ENCODE data around the gene SERGEF. TPM values are rescaled to one million over a fixed set of nuclear protein-coding genes. Genes with fewer than 3 reads are reported as not detected.

The SERGEF gene
- total RNA-seq, 1 experiment from 2014 or later, result 27.5 TPM

Other genes starting within 250 kb of the SERGEF start
- 0.08 and 0.13 TPM in 2 replicates for gene TPH1, start 33.2 kb upstream of the SERGEF start, total RNA-seq (2014; rRNA removed; shearing (Covaris generic))
- gene SAAL1, start 93.0 kb upstream of the SERGEF start, total RNA-seq (2014; rRNA removed; shearing (Covaris generic)), result 64.9 and 65.1 TPM in 2 replicates
- not detected in 2 replicates for gene MRGPRX3, start 119.5 kb upstream of the SERGEF start, total RNA-seq (2014; rRNA removed; shearing (Covaris generic))
- gene MRGPRX4, start 159.8 kb upstream of the SERGEF start, total RNA-seq (2014; rRNA removed; shearing (Covaris generic)), result not detected in 2 replicates
- gene SAA4, start 223.8 kb upstream of the SERGEF start, total RNA-seq (2014; rRNA removed; shearing (Covaris generic)), result not detected in 2 replicates
- gene SAA2, start 235.6 kb upstream of the SERGEF start, total RNA-seq (2014; rRNA removed; shearing (Covaris generic)), result not detected in 2 replicates

Data from SJCRH30 (cell line).